NB4 (cell line): ENCODE data around the gene MADD.

Experiments
- DNase-seq: peaks from one replicate; pipeline ENCODE4 v3.0.0; 2010; ENCODE audit warnings: low read depth
- H3K4me3 ChIP-seq: one replicate; pipeline ENCODE4 v1.5.1; 2011; ENCODE audit warnings: mild to moderate bottlenecking, low read depth, low read length, moderate library complexity
- MYC ChIP-seq: IDR thresholded peaks from 2 replicates; pipeline ENCODE4 v1.6.1; 2011; ENCODE audit warnings: low read depth, low read length
- POLR2A ChIP-seq: IDR thresholded peaks from 2 replicates; pipeline ENCODE4 v1.6.1; 2011; ENCODE audit warnings: mild to moderate bottlenecking; ENCODE audit not compliant: insufficient read length; ENCODE audit errors: extremely low read depth
- TF ChIP-seq, protein P1 (sequence below): IDR thresholded peaks from one replicate; pipeline ENCODE4 v1.5.1; 2012; ENCODE audit warnings: low read depth, low read length
- TF ChIP-seq, protein P2 (sequence below): IDR thresholded peaks from 2 replicates; pipeline ENCODE4 v1.6.1; 2011; ENCODE audit warnings: low read depth, low read length

The MADD gene

DNA sequence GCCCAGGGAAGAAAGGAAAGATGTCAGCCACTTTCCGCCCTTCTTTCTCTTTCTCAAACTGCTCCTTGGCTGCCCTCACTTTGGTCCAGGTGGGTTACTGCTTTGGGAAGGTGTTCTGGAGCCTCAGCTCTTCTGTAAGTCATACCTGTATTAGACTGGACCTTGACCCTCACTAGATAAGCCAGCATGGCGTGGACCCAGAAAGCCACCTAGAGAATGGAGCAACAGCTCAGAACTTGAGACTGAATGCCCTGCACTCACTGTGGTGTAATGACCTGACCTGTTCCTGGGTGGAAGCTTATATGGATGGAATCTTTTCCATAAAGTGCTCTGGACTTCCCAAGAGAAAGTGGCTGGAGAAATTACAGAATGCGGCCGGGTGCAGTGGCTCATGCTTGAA lies 36.9 kb upstream of the MADD start:
- no peak overlapping the region for H3K4me3 ChIP-seq
- no peak for DNase-seq

DNA sequence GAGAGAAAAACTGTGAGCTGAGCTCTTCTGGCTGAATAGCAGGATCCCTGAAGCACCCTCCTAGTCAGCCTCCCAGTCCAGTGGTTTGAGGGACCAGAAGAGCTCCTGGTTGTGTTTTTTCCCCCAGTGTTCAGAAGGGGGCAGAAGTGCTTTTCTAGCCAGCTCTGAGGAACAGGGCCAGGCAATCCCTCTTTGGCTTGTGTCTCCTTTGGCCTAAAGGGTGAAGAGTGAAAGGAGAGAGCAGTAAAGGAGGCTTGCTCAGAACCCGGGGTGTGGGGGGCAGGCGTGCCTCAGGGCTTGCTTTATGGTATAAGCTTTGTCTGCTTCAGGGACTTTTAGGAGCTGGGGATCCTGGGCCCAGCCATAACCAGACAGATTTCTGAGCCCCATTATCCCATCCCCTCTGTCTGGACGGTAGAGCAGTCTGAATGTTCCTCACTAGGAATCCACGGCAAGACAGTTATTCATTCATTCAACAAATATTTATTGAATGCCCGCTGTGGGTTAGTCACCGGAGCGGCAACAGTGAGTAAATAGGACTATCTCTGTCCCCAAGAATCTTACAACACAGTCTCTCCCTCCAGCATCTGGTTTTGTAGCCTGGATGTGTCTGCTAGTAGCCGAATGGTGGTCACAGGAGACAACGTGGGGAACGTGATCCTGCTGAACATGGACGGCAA lies 35.8 kb upstream of the MADD start:
- peak; percentile 61 for DNase-seq
- H3K4me3 ChIP-seq, result no peak overlapping the region

More for the DNA sequence above, 36.9 kb upstream of the MADD start:
- TF ChIP-seq, protein P1, sequence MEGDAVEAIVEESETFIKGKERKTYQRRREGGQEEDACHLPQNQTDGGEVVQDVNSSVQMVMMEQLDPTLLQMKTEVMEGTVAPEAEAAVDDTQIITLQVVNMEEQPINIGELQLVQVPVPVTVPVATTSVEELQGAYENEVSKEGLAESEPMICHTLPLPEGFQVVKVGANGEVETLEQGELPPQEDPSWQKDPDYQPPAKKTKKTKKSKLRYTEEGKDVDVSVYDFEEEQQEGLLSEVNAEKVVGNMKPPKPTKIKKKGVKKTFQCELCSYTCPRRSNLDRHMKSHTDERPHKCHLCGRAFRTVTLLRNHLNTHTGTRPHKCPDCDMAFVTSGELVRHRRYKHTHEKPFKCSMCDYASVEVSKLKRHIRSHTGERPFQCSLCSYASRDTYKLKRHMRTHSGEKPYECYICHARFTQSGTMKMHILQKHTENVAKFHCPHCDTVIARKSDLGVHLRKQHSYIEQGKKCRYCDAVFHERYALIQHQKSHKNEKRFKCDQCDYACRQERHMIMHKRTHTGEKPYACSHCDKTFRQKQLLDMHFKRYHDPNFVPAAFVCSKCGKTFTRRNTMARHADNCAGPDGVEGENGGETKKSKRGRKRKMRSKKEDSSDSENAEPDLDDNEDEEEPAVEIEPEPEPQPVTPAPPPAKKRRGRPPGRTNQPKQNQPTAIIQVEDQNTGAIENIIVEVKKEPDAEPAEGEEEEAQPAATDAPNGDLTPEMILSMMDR, result no peak
- TF ChIP-seq, protein P2, sequence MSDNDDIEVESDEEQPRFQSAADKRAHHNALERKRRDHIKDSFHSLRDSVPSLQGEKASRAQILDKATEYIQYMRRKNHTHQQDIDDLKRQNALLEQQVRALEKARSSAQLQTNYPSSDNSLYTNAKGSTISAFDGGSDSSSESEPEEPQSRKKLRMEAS, result no peak
- no peak for TF ChIP-seq MYC
- TF ChIP-seq POLR2A, result no peak

DNA sequence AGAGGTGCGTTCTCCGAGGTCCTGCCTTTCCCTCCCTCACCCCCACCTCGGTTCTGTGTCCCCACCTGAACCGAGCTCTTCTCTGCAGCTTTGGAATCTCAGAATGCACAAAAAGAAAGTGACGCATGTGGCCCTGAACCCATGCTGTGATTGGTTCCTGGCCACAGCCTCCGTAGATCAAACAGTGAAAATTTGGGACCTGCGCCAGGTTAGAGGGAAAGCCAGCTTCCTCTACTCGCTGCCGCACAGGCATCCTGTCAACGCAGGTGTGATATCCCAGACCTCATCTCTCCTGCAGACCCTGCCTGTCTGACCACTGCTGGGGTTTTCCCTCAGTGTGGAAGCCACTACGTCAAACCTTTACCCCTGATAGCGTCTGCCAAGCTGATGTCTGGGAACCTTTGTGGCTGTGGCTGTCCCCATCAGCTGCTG lies 35.2 kb upstream of the MADD start:
- TF ChIP-seq POLR2A (no peak), MYC (no peak)
- TF ChIP-seq, protein P2, result no peak
- TF ChIP-seq, protein P1, result no peak
- no peak overlapping the region for H3K4me3 ChIP-seq
- no peak for DNase-seq

More for the DNA sequence above, 35.8 kb upstream of the MADD start:
- TF ChIP-seq, protein P1, result peak; percentile 39
- TF ChIP-seq MYC, result no peak
- TF ChIP-seq, protein P2, result no peak

DNA sequence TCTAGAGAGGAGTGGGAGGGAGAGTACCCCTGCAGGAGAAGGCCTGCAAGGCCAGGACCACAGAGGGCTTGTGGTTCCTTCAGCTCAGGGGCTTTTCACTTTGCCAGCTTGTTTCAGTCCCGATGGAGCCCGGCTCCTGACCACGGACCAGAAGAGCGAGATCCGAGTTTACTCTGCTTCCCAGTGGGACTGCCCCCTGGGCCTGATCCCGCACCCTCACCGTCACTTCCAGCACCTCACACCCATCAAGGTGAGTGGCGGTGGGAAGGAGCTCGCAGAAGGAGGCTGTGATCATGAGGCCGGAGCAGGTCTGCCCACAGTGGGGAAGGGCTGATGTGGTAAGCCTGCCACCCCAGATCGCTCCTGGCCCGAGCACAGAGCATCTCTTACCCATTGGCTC lies 34.8 kb upstream of the MADD start:
- no peak for TF ChIP-seq POLR2A
- no peak for TF ChIP-seq MYC
- TF ChIP-seq, protein P1, result no peak
- TF ChIP-seq, protein P2, result no peak
- H3K4me3 ChIP-seq, result no peak overlapping the region
- no peak for DNase-seq

DNA sequence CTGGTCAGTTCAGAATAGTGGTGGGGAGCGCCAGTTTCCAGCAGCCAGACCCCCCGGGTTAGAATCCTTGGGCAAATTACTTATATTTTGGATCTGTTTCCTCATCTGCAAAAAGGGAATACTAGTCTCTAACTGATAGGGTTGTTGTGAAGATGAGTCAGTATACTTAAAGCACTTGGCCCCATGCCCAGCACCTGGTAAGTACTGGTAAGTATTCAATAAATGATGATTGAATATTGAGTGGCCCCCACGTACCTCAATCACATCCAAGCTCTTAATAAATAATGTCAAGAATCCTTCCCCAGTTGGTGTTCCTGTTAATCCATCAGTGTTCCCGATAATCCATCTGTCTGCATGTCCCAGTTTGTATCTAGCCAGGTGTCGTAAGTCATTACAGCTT lies 33.5 kb upstream of the MADD start:
- TF ChIP-seq, protein P2, result no peak
- TF ChIP-seq MYC (no peak), POLR2A (no peak)
- TF ChIP-seq, protein P1, result no peak
- DNase-seq, result no peak
- no peak overlapping the region for H3K4me3 ChIP-seq
